ENCODE results near the gene ANKS6.
"Not testable (repeated sequence)": the region's sequence is repeated elsewhere in the genome, so short reads cannot be mapped to it uniquely, and the experiment has no call there.

ANKS6 gene

DNA sequence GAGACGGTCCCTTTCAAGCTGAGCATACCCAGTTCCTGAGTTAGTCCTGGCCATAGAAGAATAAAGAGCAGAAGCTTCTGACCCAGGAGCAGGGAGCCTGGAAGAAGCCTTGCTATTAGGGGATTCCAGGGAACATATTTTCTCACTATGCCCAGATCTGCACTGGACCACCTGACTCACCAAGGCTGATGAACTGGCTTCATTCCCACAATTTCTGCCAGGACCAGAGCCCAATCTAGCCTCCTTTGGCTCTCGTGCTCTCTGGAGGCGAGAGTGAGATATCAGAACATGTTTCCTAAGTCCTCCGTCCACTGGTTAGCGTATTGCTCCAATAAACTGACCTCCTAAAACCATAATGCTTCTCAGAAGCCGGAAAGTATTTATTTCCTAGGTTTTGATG lies 97.5 kb downstream of the ANKS6 start:
- DNase-seq = no peak

DNA sequence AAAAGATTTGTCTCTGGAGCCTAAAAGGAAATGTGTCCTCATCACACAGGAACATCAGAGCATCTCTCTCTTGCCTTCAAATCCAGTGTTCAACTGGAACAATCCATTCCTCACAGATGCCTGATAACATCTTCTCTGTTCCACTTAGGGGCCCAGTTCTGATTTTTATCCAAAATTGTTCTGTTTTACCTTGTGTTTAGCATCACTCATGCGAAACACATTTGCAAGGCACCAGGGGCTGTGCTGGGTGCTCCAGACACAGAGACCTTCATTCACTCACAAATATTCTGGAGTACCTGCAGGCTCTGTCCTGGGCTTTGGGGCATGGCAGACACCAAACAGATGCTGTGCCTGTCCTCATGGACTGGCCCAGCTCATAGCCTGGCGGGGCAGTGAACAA lies 101.4 kb downstream of the ANKS6 start:
- no peak for DNase-seq

DNA sequence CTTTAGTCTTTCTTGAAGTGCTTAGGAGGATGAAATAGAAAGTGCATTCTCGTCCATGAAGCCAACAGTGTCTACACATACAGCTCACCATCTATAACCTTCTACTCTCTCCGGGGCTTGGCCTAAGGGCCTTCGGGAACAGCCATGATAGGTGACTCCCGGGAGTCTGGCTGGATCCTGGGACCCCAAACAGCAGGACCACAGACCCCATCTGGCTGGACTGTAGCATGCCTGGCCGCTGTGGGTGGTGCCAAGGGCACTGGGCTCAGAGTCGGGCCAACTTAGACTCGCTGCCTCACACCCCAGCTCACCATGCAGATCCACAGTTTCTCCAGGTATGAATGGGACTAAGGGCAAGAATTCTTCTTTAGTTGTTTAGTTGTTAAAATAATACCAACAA lies 104.0 kb downstream of the ANKS6 start:
- no peak for DNase-seq

DNA sequence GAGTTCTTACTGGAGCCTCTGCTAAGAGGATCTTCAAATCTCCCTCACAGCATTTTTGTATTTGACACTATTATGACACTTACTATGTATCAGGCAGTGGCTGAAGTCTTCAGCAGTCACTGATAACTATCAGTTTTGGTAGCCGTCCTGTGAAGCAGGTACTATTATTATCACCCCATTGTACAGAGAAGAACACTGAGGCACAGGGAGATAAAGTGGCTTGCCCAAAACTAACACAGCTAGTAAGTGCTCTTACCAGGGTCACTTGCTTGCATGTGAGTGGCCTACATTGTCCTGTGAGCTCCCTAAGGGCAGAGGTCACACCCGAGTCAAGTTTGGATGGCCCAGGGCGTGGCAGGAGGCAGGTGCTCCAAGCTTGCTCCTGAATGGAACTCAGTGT lies 104.5 kb downstream of the ANKS6 start:
- no peak for DNase-seq

DNA sequence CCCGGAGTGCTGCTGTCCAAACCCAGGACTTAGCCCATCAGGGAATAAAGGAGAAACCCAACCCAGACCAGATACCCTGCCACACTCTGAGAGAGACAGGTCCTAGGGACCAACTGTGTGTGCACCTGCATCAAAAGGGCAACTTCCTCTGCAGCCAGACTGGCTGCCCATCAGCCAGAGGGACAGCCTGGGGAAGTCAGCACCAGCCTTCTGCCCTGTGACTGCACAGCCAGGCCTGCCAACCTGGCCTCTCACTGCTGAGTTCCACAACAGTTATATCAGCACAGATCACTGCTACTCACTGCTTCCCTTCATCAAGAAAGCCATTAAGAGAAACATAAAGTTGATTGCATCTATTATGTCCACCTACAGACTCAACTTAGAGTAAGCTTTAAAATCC lies 105.7 kb downstream of the ANKS6 start:
- DNase-seq = no peak

DNA sequence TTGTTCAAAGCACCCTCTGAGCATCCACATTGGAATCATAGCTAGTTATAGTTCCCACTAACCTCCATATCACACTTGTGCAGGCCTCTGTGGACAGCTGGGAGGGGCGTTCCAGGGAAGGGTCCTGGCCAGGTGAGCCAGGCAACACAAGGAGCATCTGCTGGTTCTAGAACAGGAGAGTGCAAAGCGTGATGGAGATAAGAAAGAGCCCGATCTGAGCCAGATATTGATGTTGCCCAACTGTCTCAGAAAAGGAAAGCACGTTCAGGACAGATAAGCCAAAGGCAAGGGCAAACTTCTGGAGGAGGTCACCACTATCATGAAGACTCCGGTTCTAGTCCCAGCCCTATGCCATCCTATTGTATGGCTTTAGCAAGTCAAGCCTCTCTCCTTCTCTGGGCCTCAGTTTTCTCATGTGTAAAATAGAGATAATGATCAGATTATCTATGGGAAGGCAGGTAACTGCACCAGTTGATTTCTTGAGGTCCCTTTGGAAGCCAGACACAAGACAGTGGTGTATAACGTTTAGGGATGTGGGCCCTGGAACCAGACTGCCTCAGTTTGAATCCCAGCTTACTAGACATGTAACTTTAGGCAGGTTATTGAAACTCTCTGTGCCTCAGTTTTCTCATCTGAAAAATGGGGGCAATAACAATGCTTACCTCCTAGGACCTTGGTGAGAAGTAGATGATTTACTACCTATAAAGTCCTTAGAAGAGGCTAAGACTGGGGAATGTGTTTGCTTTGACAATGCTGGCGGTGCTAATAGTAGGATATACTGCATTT lies 107.5 kb downstream of the ANKS6 start:
- DNase-seq = no peak

DNA sequence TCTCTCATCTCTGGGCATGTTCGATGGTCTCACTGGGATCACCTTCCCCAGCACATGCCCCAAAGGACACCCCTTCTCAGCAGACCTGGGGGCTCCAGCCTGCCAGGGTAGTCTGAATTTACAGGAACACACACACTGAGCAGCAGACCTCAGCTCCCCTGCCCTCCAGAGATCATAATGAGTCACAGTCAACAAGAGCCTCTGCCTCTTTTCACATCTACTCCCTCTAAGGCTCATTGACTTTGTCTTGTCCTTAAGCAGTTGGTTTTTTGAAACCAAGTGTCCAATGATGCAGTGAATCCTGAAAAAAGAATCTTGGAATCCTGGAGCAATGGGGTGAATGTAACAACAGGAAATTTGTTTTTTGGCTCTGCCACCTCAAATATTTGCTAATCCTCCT lies 108.4 kb downstream of the ANKS6 start:
- DNase-seq = no peak

DNA sequence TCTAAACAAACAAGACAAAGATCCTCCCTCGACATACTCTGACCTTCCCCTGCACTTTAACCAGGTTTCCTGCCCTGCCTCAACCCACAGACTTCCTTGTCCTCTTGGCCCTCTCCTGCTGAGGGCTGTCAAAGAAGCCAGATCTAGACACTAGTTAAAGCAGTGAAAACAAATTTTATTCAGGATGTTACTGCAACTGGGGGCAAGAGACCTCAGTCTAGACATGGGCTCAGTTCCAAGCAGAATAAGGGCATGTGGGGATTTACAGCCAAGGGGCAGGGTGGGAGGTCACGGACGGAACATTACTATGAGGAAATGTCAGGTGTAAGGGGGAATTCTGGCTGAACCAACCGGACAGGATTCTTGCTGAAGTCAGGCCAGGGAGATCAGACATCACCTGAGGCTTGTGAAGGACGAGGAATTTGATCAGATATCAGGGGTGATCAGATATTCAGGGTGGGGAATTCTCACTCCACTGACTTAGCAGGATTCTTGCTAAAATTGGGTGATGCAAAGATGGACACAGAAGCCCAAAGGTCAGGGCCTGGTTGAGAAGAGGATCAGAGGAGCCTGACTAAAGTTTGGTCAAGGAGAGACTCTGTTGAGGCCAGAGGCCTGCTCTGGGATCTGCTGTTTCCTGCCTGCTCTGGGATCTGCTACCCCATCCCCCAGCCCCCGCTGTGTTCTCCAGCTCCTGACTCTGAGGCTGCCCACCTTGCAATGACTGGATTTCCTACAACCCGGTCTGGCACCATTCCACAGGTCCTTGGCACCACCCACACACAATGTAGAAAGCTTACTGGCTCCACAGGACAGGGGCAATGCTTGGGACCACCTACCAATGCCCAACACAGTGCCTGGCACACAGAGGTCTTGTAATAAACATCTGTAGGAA lies 109.1 kb downstream of the ANKS6 start:
- DNase-seq = no peak

DNA sequence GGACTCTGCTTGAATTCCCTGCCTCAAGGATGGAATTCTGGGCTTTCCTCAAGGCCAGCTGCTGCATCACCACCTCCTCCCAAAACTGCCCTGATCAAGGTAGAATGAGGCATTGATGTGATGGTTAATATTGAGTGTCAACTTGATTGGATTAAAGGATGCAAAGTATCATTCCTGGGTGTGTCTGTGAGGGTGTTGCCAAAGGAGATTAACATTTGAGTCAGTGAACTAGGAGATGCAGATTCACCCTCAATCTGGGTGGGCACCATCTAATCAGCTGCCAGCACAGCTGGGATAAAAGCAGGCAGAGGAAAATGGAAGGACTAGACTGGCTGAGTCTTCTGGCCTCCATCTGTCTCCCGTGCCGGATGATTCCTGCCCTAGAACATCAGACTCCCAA lies 111.5 kb downstream of the ANKS6 start:
- not testable (repeated sequence) for DNase-seq
